Astrocyte (in vitro differentiated cells and primary cell): ENCODE results near the gene MTARC2.

Experiments used
- CTCF ChIP-seq: IDR thresholded peaks from 2 replicates; pipeline ENCODE4 v1.5.1; 2011; ENCODE audit warnings: low read depth, mild to moderate bottlenecking, inconsistent platforms, low read length, moderate library complexity; ENCODE audit not compliant: insufficient read depth
- EZH2 ChIP-seq: IDR thresholded peaks from 2 replicates; pipeline ENCODE4 v1.6.1; 2012; ENCODE audit warnings: mild to moderate bottlenecking, low read length, inconsistent platforms; ENCODE audit not compliant: insufficient read depth

GRCh38 chr1:220717800-220718640 is 30.1 kb upstream of the MTARC2 start:
- no peak for TF ChIP-seq CTCF
- TF ChIP-seq EZH2 = no peak
